BLaER1 treated with 17β-estradiol and CSF1 and Interleukin-3, amounts not matched to agents 10 nM and 100 nM (cell line): ENCODE measurements around the gene PARD3.

ENCODE experiments used
- H3K27ac ChIP-seq, 11 experiments: shearing (Covaris generic); formaldehyde crosslinking; 2 replicates each; pipeline ENCODE4 v1.8.1; 2022
- H3K27me3 ChIP-seq, 11 experiments: shearing (Covaris generic); formaldehyde crosslinking; 2 replicates each; pipeline ENCODE4 v1.8.1; 2022
- H3K36me3 ChIP-seq, 11 experiments: shearing (Covaris generic); formaldehyde crosslinking; 2 replicates each; pipeline ENCODE4 v1.8.1; 2022
- H3K4me1 ChIP-seq, 10 experiments: shearing (Covaris generic); formaldehyde crosslinking; 2 replicates each; pipeline ENCODE4 v1.8.1; 2022
- H3K4me2 ChIP-seq, 11 experiments: shearing (Covaris generic); formaldehyde crosslinking; 2 replicates each; pipeline ENCODE4 v1.8.1; 2022
- H3K4me3 ChIP-seq, 10 experiments: shearing (Covaris generic); formaldehyde crosslinking; 2 replicates each; pipeline ENCODE4 v1.8.1; 2022
- H3K9ac ChIP-seq, 11 experiments: shearing (Covaris generic); formaldehyde crosslinking; 2 replicates each; pipeline ENCODE4 v1.8.1; 2022
- H3K9me3 ChIP-seq, 11 experiments: shearing (Covaris generic); formaldehyde crosslinking; replicated peaks in 1 of 11; 2 replicates each; pipeline ENCODE4 v1.8.1; 2022
- H4K20me1 ChIP-seq, 11 experiments: shearing (Covaris generic); formaldehyde crosslinking; 2 replicates each; pipeline ENCODE4 v1.8.1; 2022
- Cebpa-rat ChIP-seq, 11 experiments: shearing (Covaris generic); IDR thresholded peaks; 2 replicates each; pipeline ENCODE4 v1.8.1; 2022

The PARD3 gene

DNA sequence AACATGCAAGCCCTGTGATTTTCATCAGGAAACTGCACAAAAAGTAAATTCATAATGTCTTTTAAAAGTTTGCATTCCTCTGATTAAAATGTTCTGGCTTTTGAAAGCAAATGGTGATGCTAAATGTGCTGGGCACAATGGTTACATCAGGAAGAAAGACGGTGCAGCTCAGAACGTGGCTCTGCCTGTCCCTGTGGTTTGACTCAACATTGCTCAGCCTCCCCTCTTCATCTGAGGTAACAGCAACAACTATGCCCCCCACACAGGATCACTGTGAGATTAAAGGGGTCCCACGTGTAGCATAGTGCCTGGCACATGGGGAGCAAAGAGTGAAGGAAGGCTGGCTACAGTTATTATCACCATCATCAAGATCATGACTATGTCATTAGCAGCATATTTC is 44.0 kb downstream of the PARD3 start:
- peaks cover 0 to 66% (median 0%) of the 10 kb centered on the region in 11 experiments; a peak in 7 of 22 replicates for H4K20me1 ChIP-seq
- no peak overlapping the region for H3K4me3 ChIP-seq
- H3K9me3 ChIP-seq, result no peaks in the 10 kb centered on the region
- TF ChIP-seq Cebpa-rat (IDR thresholded peaks at IDR 0.05), result no peak
- peaks cover 1 to 50% (median 24%) of the 10 kb centered on the region in 10 experiments; a peak in 18 of 20 replicates for H3K4me1 ChIP-seq
- no peak overlapping the region for H3K27ac ChIP-seq
- peaks cover 0 to 4% (median 0%) of the 10 kb centered on the region in 11 experiments; a peak in 2 of 22 replicates for H3K36me3 ChIP-seq
- peaks cover 0 to 11% (median 0%) of the 10 kb centered on the region in 11 experiments; a peak in 3 of 22 replicates for H3K27me3 ChIP-seq
- no peak overlapping the region for H3K4me2 ChIP-seq
- H3K9ac ChIP-seq, result no peak overlapping the region

GRCh38 chr10:34769899-34770298 is 45.2 kb downstream of the PARD3 start:
- peaks cover 0 to 4% (median 0%) of the 10 kb centered on the region in 11 experiments; a peak in 2 of 22 replicates for H3K27me3 ChIP-seq
- TF ChIP-seq Cebpa-rat (IDR thresholded peaks at IDR 0.05), result no peak
- no peak overlapping the region for H3K27ac ChIP-seq
- H3K9me3 ChIP-seq, result no peaks in the 10 kb centered on the region
- no peak overlapping the region for H3K4me3 ChIP-seq
- peak overlapping the region in 2 of 11 experiments; percentile 8 to 20; a peak in 1 of 22 replicates for H3K4me2 ChIP-seq
- peaks cover 0 to 72% (median 0%) of the 10 kb centered on the region in 11 experiments; a peak in 9 of 22 replicates for H4K20me1 ChIP-seq
- peaks cover 0 to 40% (median 13%) of the 10 kb centered on the region in 10 experiments; a peak in 12 of 20 replicates for H3K4me1 ChIP-seq
- no peak overlapping the region for H3K9ac ChIP-seq
- peaks cover 0 to 4% (median 0%) of the 10 kb centered on the region in 11 experiments; a peak in 2 of 22 replicates for H3K36me3 ChIP-seq

DNA sequence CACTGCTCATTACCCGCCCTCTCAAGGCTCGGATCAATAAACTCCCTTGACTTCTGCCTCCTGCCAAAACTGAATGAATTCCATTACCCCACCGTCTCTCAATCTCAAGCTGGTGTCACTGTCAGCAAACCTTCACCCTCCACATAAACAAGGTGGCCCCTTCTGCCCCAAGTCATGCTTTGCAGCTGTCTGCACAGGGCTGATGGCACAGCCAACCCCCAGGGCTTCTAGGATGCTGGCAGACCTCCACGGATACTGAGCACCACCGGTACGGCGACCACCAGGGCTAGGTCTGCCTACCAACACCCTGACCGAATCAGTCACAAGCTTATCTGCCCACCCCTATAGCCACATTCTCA is 46.1 kb downstream of the PARD3 start:
- Histone ChIP-seq H3K36me3 (peaks cover 0 to 4% (median 0%) of the 10 kb centered on the region in 11 experiments; a peak in 2 of 22 replicates), H3K27me3 (no peaks in the 10 kb centered on the region), H3K27ac (no peak overlapping the region), H3K4me3 (no peak overlapping the region), H4K20me1 (peaks cover 0 to 65% (median 0%) of the 10 kb centered on the region in 11 experiments; a peak in 9 of 22 replicates), H3K9me3 (no peaks in the 10 kb centered on the region), H3K4me1 (peaks cover 0 to 31% (median 4%) of the 10 kb centered on the region in 10 experiments; a peak in 10 of 20 replicates), H3K4me2 (no peak overlapping the region), H3K9ac (no peak overlapping the region)
- no peak for TF ChIP-seq Cebpa-rat (IDR thresholded peaks at IDR 0.05)

GRCh38 chr10:34768261-34768971 is 46.7 kb downstream of the PARD3 start:
- peaks cover 0 to 64% (median 0%) of the 10 kb centered on the region in 11 experiments; a peak in 9 of 22 replicates for H4K20me1 ChIP-seq
- H3K36me3 ChIP-seq, result peaks cover 0 to 4% (median 0%) of the 10 kb centered on the region in 11 experiments; a peak in 2 of 22 replicates
- H3K4me3 ChIP-seq, result no peak overlapping the region
- peaks cover 0 to 25% (median under 1%) of the 10 kb centered on the region in 10 experiments; a peak in 7 of 20 replicates for H3K4me1 ChIP-seq
- no peak overlapping the region for H3K27ac ChIP-seq
- H3K9ac ChIP-seq, result no peak overlapping the region
- no peaks in the 10 kb centered on the region for H3K27me3 ChIP-seq
- no peak for TF ChIP-seq Cebpa-rat (IDR thresholded peaks at IDR 0.05)
- H3K4me2 ChIP-seq, result no peak overlapping the region
- no peaks in the 10 kb centered on the region for H3K9me3 ChIP-seq

DNA sequence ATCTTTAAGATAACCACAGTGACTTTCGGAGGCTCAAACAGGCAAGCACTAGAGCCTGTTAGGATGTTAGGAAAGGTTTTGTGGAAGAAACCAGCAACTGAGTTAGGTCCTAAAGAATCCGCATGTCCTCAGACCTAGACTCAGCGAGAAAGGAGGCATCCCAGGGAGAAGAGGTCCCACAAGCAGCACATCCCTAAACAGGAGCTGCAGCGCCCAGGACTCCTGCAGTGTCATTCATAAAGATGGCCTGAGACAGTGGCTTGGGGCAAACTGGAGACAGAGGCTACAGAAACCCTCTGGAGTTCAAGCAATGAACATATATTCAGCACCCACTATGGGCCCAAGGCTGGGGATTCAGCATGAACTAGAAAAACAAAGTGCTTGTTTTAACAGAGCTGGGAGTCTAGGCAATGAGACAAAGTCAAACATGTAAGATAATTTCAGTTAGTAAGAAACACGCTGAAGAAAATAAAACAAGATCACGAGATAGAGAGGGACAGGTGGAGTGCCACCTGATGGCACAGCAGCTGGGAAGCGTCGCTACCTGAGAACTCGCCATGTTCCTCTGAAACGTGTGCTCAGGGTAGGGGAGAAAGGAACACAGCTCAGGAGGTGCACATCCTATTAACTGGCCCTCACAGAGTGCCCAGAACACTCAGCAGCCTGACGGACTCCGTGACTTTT is 48.1 kb downstream of the PARD3 start:
- Histone ChIP-seq H3K4me1 (peaks cover 0 to 22% (median 0%) of the 10 kb centered on the region in 10 experiments; a peak in 5 of 20 replicates), H3K4me2 (no peak overlapping the region), H3K27ac (no peak overlapping the region), H3K9me3 (no peaks in the 10 kb centered on the region), H3K27me3 (no peaks in the 10 kb centered on the region), H4K20me1 (peaks cover 0 to 74% (median 0%) of the 10 kb centered on the region in 11 experiments; a peak in 9 of 22 replicates), H3K4me3 (no peak overlapping the region), H3K36me3 (peaks cover 0 to 4% (median 0%) of the 10 kb centered on the region in 11 experiments; a peak in 3 of 22 replicates), H3K9ac (0 out of 22 replicates have a peak overlapping the region, but pooled peaks of 1 of the 11 experiments have one; percentile 8)
- TF ChIP-seq Cebpa-rat (IDR thresholded peaks at IDR 0.05), result no peak

DNA sequence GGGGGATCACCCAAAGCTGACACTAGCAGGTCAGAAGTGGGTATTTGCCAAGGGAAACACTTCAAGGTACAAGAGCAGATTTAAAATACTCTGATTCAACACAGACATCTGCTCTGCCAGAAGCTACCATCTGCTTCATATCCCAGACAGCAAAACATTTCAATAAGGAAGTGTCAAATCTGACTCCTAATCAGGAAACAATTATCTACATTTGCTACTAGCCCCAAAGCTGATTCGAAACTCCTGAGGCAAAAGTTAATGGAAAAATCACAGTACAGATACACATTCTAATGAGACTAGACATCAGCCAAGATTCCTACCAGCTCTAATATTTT is 48.9 kb downstream of the PARD3 start:
- Histone ChIP-seq H3K4me2 (no peak overlapping the region), H3K27me3 (no peaks in the 10 kb centered on the region), H3K27ac (no peak overlapping the region), H3K4me1 (peaks cover 0 to 22% (median 0%) of the 10 kb centered on the region in 10 experiments; a peak in 5 of 20 replicates), H3K9ac (no peak overlapping the region), H3K9me3 (no peaks in the 10 kb centered on the region), H4K20me1 (peaks cover 0 to 71% (median 0%) of the 10 kb centered on the region in 11 experiments; a peak in 9 of 22 replicates), H3K36me3 (peaks cover 0 to 4% (median 0%) of the 10 kb centered on the region in 11 experiments; a peak in 3 of 22 replicates), H3K4me3 (no peak overlapping the region)
- TF ChIP-seq Cebpa-rat (IDR thresholded peaks at IDR 0.05), result no peak

DNA sequence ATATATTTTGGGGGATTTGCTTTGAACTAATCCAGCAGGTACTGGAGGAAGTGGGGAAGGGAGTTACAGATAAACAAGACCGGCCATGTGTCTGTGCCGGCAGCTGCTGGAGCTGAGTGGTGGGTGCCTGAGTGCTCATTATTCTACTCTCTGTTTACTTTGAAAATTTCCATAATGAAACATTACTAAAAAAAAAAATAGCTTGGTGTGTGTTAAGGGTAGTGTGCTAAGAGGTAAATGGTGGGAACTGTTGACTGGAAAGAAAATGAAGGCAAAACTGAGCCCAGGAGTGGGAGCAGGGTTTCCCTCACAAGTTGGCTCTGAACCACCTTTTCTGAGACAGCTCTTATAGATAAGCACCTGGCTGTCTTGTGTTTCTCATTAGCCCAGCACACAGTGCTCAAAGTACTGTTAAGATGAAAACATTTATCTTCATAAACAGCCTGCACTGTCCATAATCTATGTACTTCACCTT is 50.6 kb downstream of the PARD3 start:
- H3K27ac ChIP-seq, result no peak overlapping the region
- peaks cover 0 to 11% (median 1%) of the 10 kb centered on the region in 10 experiments; a peak in 4 of 20 replicates for H3K4me1 ChIP-seq

DNA sequence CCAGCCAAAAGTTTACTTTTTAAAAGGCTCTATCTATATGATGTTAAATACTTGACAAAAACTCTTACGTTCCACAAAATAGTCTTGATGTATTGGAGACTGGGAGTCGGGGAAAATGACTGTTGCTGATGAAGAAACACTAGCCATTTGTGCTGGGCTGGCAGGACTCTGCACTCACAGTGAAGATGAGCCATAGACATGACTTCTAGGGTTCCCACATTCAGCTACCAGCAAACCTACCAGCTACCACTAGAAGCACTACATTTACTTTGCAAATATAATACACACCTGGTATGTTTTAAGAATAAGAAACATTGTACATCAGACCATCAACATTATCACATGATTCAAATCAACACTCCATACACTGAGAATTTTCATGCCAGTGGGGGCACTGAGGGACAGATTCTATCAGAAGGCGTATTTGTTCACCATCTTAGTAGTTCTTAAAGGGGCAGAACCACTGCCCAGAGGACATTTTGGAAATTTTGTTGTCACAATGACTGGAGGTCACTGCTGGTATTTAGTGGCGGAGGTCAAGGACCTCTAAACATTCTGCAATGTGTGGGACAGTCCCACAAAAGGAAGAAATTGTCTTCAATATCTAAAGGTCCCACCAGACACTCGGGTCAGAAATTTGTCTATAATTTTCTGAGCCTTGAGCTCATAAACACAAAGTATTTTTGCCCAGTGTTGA is 52.3 kb downstream of the PARD3 start:
- Histone ChIP-seq H3K9ac (no peak overlapping the region), H3K4me1 (peaks cover 9 to 21% (median 16%) of the 10 kb centered on the region in 10 experiments), H3K9me3 (peaks cover 0 to 4% (median 0%) of the 10 kb centered on the region in 11 experiments; a peak in 2 of 22 replicates), H3K27ac (no peak overlapping the region), H3K27me3 (no peaks in the 10 kb centered on the region), H4K20me1 (peaks cover 0 to 38% (median 0%) of the 10 kb centered on the region in 11 experiments; a peak in 7 of 22 replicates), H3K4me3 (no peak overlapping the region), H3K4me2 (no peak overlapping the region), H3K36me3 (no peaks in the 10 kb centered on the region; a peak in 1 of 22 replicates)
- TF ChIP-seq Cebpa-rat (IDR thresholded peaks at IDR 0.05), result no peak

More for the DNA sequence above, 50.6 kb downstream of the PARD3 start:
- Histone ChIP-seq H3K4me2 (no peak overlapping the region), H3K9me3 (peaks cover 0 to 2% (median 0%) of the 10 kb centered on the region in 11 experiments; a peak in 2 of 22 replicates), H3K27me3 (no peaks in the 10 kb centered on the region), H4K20me1 (peaks cover 0 to 54% (median 0%) of the 10 kb centered on the region in 11 experiments; a peak in 7 of 22 replicates), H3K36me3 (peaks cover 0 to 4% (median 0%) of the 10 kb centered on the region in 11 experiments; a peak in 3 of 22 replicates), H3K4me3 (no peak overlapping the region), H3K9ac (no peak overlapping the region)
- no peak for TF ChIP-seq Cebpa-rat (IDR thresholded peaks at IDR 0.05)
